HG03159 (cell line): Measurements from ENCODE around the gene GALNT1.

ENCODE experiments used
- ATAC-seq: cut with Tn5 transposase; IDR thresholded peaks from one replicate; pipeline ENCODE4 v1.9.1; 2021; ENCODE audit warnings: mild to moderate bottlenecking, moderate library complexity; ENCODE audit not compliant: unreplicated experiment

GALNT1 gene

GRCh38 chr18:35711227-35711626 lies 129.7 kb downstream of the GALNT1 start:
- no peak for ATAC-seq

DNA sequence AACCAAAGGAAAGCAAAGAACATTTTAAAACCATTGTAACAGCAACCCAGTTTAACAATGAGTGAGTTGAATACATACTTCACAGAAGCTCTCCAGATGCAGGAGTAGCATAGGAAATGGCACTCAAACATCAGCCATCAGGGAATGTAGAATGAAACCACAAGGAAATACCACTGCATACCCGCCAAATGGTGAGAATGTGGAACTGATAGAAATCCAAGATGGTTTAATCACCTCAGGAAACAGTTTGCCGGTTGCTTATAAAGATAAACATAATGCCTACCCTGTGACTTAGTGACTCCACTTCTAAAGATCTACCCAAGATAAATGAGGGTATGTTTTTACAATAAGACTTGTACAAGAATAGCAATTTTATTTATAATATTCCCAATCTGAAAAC lies 132.0 kb downstream of the GALNT1 start:
- ATAC-seq = no peak

DNA sequence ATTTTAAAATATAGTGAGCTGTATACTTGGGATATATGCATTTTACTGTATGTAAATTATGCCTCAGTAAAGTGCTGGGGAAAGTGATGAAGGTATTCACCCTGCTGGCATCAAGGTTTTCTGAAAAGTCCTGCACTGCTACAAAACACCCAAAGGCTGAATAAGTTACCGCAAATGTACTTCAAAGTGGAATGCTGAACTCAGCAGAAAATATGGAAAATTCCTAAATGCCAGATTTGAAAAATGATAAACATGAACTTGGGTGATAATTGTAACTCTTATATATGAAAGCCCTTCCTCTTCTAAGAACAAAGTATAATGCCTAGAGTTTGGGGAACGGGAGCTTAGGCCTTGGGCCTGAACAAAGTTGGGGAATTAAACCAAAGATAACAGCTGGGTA lies 133.0 kb downstream of the GALNT1 start:
- ATAC-seq = no peak

DNA sequence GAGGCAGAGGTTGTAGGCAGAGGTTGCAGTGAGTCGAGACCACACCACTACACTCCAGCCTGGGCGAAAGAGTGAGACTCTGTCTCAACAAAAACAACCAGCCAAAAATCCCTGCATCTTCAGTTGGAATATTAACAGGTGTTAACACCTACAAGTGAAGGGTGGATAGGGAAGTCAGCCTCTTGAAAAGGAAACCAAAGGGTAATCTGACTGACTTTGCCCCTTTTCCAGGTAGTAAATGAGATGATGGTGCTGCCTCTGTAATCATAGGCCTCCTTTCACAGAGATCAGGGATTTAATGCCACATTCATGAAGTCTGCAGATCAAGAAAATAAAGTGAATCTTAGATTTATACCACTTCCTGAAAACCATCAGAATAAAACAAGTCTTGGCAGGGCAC lies 133.6 kb downstream of the GALNT1 start:
- no peak for ATAC-seq

DNA sequence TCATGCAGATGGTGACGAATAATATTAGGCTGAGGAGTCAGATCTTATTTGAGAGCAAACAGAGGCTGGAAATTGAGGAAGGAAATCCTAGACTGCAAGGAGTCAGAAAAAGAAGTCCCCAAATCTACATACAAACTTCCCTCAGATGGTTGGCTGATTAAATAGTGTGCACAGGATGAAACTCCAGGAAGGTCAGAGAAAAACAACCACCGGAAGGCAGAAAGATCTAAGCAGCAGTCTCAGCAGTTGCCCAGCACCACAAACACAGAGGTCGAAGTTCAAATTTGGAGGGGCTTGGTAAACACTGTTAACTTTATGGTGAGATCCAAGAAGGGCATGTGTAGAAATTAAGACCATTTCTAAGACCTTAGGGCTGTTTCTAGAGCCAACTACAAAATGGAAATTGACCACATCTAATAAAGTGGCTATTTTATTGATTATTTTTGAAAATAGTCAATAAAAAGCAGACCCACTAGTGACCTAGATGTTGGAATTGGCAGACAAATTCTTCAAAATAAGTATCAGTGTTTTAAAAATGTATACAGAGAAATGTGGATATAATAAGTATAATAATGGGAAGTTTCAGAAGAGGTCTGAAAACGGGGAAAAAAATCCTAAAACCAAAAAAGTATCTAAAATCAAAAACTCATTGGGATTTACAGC lies 134.8 kb downstream of the GALNT1 start:
- ATAC-seq = no peak

GRCh38 chr18:35717182-35717581 lies 135.6 kb downstream of the GALNT1 start:
- ATAC-seq = no peak

DNA sequence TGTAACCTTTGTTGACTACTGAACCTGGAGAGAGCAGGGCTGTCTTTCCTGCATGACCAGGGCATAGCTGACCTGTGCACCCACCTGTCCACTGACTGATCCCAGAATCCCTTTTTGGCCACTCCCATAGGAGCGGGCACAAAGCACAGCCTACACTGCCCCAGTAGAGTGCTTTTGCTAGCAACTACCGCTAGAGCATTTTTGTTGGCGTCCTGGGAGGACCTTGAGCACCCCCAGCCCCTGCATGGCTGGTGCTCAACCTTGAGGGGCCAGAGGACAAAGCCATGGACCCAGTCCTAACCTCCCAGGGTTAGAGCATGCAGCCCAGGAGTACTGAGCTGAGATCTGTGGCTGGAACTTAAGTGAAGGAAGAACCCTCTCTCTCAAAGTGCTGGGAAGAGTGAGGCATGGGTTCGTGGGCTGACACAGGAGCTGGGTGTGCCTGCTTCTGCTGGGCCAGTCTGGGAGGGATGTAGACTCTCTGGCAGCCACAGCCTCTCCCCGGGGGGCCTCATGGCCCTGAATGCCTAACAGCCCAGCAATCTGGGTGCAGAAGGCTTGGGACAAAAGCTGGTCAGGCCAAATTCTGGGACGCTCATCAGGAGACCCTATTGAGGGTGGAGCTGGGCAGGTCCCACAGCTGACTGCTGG lies 140.0 kb downstream of the GALNT1 start:
- ATAC-seq = no peak

- no peak for ATAC-seq
These were observed 147.1 kb downstream of the GALNT1 start for GRCh38 chr18:35728676-35729075.

DNA sequence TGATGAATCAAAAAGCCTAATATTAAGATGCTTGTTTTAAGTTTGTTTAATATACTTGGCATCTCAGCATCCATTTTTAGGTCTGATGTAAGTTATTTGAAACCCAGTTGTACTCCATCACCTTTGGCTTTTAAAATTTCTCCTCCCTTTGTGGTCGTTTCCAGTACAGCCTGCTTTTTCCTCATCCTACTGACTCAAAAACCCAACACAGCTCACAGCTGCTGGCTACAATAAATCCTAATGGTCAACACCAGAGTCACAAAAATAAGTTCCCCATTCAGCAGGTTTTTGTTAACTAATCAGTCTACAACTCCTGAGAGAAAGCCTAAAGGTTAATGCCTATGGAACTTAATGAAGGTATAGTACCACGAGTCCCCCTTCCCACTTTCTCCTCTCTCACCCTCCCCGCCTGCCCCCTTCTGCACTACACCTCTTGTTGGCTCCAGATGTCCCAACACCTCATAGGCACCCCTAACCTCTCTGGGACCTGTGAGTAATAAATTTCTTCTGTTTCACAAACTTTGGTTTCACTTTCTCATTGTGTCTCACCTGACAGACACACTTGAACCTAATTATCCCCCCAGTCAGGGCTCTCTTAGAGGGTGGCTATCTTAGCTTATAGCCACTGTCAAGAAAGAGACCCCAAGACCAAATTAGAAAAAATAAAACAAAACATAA lies 148.6 kb downstream of the GALNT1 start:
- no peak for ATAC-seq

GRCh38 chr18:35730691-35731370 lies 149.3 kb downstream of the GALNT1 start:
- no peak for ATAC-seq

GRCh38 chr18:35731701-35732100 lies 150.2 kb downstream of the GALNT1 start:
- ATAC-seq = no peak

DNA sequence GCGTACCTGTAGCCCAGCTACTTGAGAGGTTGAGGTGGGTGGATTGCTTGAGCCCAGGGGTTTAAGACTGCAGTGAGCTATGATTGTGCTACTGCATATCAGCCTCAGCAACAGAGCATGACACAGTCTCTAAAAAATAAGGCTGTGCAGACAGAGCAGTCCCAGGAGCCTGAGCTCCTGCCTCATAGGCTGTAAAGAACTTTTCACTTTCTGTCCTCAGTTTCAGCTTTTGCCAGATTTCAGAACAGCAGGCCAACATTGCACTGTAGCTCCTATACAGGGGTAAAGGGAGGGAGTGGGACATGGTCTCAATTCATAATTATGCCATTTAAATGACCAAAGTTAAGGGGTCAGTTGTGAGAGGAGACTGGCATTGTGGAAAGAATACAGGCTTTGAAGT lies 150.6 kb downstream of the GALNT1 start:
- no peak for ATAC-seq

- ATAC-seq = no peak
These were observed 151.1 kb downstream of the GALNT1 start for GRCh38 chr18:35732636-35733035.

- no peak for ATAC-seq
These were observed 151.9 kb downstream of the GALNT1 start for GRCh38 chr18:35733408-35733807.

DNA sequence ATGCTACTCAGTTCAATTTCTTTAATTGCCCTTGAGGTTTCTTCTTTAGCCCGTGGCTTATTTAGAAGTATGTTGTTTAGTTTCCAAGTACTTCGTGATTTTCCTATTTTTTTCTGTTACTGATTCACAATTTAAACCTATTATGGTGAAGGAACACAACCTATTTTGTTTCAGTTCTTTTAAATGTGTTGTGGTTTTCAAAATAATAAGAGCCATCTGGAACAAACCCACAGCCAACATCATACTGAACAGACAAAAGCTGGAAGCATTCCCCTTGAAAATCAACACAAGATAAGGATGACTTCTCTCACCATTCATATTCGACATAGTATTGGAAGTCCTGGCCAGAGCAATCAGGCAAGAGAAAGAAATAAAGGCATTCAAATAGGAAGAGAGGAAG lies 155.2 kb downstream of the GALNT1 start:
- no peak for ATAC-seq

GRCh38 chr18:35739778-35740177 lies 158.2 kb downstream of the GALNT1 start:
- no peak for ATAC-seq

DNA sequence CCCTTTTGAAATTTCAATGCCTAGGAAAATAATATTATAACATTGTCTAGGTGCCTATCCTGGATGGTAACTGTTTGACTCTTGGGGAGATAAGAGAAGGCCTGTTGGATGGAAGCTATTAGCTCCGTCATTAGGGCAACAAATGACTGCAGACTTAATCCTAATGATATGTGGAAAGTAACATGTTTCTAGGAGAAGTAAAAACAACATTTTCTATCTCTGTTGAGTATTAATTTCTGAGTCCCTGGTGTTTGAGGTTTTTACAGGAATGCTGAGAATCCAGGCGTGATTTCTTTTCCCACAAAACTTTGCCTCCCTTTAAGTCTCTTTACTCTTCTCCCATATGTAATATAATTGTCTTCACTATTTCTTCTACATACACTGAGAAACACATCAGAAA lies 159.1 kb downstream of the GALNT1 start:
- no peak for ATAC-seq

DNA sequence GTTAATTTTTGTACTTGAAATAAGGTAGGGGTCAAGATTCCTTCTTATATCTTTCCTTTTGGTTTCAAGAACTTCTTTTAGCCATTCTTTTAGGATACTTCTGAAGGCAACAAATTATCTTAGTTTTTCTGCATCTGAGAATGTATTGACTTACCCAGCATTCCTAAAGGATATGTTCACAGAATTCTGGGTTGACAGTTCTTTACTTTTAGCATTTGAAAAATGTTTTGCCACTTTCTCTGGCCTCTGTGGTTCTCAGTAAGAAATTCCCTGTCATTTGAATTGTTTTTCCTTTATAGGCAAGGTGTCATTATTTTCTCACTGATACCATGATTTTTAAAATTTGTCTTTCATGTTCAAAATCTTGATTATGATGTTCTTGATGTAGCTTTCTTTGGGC lies 162.4 kb downstream of the GALNT1 start:
- ATAC-seq = no peak

DNA sequence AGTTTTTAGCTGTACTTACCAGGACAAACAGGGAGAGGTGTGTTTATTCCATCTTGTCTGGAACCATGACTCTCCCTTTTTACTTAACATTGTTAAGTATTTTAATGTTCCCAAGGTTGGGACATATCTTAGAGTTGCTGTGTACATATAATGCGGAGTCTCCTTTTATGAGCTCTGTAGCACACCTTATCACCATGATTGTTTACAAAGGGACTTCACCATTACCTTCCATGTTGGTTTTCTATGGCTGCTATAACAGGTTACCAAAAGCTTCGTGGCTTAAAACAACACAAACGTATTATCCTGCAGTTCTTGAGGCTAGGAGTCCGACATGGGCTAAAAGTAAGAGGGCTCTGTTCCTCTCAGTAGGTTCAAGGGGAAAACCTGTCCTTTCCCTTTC lies 164.3 kb downstream of the GALNT1 start:
- no peak for ATAC-seq

- no peak for ATAC-seq
These were observed 165.3 kb downstream of the GALNT1 start for GRCh38 chr18:35746826-35747339.

- ATAC-seq = no peak
These were observed 166.4 kb downstream of the GALNT1 start for GRCh38 chr18:35747894-35748472.
